Panc1 (cell line): ENCODE measurements around the gene ZIC2.

ENCODE experiments used
- POLR2AphosphoS5 ChIP-seq: IDR thresholded peaks from 2 replicates; pipeline ENCODE4 v1.6.1; 2012; ENCODE audit warnings: mild to moderate bottlenecking, low read depth, low read length, moderate library complexity
- TF ChIP-seq, protein P1 (sequence below): fragments of 450-650 bp; IDR thresholded peaks from 2 replicates; pipeline ENCODE4 v1.5.1; 2017; ENCODE audit warnings: mild to moderate bottlenecking

GRCh38 chr13:99969453-99969918, 12.1 kb upstream of the ZIC2 start:
- no peak for TF ChIP-seq POLR2AphosphoS5
- TF ChIP-seq, protein P1, sequence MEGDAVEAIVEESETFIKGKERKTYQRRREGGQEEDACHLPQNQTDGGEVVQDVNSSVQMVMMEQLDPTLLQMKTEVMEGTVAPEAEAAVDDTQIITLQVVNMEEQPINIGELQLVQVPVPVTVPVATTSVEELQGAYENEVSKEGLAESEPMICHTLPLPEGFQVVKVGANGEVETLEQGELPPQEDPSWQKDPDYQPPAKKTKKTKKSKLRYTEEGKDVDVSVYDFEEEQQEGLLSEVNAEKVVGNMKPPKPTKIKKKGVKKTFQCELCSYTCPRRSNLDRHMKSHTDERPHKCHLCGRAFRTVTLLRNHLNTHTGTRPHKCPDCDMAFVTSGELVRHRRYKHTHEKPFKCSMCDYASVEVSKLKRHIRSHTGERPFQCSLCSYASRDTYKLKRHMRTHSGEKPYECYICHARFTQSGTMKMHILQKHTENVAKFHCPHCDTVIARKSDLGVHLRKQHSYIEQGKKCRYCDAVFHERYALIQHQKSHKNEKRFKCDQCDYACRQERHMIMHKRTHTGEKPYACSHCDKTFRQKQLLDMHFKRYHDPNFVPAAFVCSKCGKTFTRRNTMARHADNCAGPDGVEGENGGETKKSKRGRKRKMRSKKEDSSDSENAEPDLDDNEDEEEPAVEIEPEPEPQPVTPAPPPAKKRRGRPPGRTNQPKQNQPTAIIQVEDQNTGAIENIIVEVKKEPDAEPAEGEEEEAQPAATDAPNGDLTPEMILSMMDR: no peak
